CD4-positive, CD25-positive, alpha-beta regulatory T cell (primary cell): ENCODE measurements around the gene MEGF9. TPM values are rescaled to one million over a fixed set of nuclear protein-coding genes. Genes with fewer than 3 reads are reported as not detected.
"Not testable (repeated sequence)": the region's sequence is repeated elsewhere in the genome, so short reads cannot be mapped to it uniquely, and the experiment has no call there.

Experiments
- ATAC-seq, 2 donors: fragments of 150-1000 bp; cut with Tn5 transposase; one replicate each; pipeline ENCODE4 v1.10.0; 2021; ENCODE audit warnings: low read depth in 2 of 2, moderate number of reproducible peaks in 2 of 2, moderate library complexity in 1 of 2
- DNase-seq, 3 donors: peaks; one replicate each; pipeline versions ENCODE4 v3.0.0 to v3.0.0-alpha.2; 2012 to 2022; ENCODE audit warnings: mixed read lengths in 1 of 3
- H3K27ac ChIP-seq: one replicate; pipeline ENCODE4 v1.7.0; 2013; ENCODE audit warnings: mild to moderate bottlenecking, low read length; ENCODE audit not compliant: insufficient read depth, poor library complexity, severe bottlenecking
- H3K27me3 ChIP-seq: one replicate; pipeline ENCODE4 v1.7.0; 2013; ENCODE audit warnings: low read length; ENCODE audit not compliant: control insufficient read depth, insufficient read depth
- H3K36me3 ChIP-seq: one replicate; pipeline ENCODE4 v1.7.0; 2013; ENCODE audit warnings: mild to moderate bottlenecking, low read length, moderate library complexity; ENCODE audit not compliant: control insufficient read depth, insufficient read depth
- H3K4me1 ChIP-seq: 2 replicates; pipeline ENCODE4 v1.7.0; 2013; ENCODE audit warnings: mild to moderate bottlenecking, low read length; ENCODE audit not compliant: insufficient read depth, control insufficient read depth, poor library complexity, severe bottlenecking
- H3K4me3 ChIP-seq: one replicate; pipeline ENCODE4 v1.7.0; 2013; ENCODE audit warnings: low read depth, mild to moderate bottlenecking, low read length, moderate library complexity
- H3K9me3 ChIP-seq, 2 experiments: 1 replicate in 1 of 2; 2 replicates in 1 of 2; pipeline ENCODE4 v1.7.0; 2013; ENCODE audit warnings: low read length in 2 of 2, mild to moderate bottlenecking in 1 of 2, moderate library complexity in 1 of 2; ENCODE audit not compliant: control insufficient read depth in 2 of 2
- H3K27ac Mint-ChIP-seq, 3 donors: one replicate each; pipeline ENCODE4 v1.8.0; 2020 to 2022; ENCODE audit warnings: mild to moderate bottlenecking in 3 of 3, mixed read lengths in 3 of 3, moderate library complexity in 2 of 3
- H3K27me3 Mint-ChIP-seq: one replicate; pipeline ENCODE4 v1.8.0; 2022; ENCODE audit warnings: mild to moderate bottlenecking, mixed read lengths
- H3K36me3 Mint-ChIP-seq: one replicate; pipeline ENCODE4 v1.8.0; 2020; ENCODE audit warnings: mixed read lengths
- H3K4me1 Mint-ChIP-seq, 4 donors: one replicate each; pipeline ENCODE4 v1.8.0; 2020 to 2022; ENCODE audit warnings: mixed read lengths in 4 of 4, mild to moderate bottlenecking in 1 of 4
- H3K4me3 Mint-ChIP-seq, 4 donors: one replicate each; pipeline ENCODE4 v1.8.0; 2020 to 2022; ENCODE audit warnings: mild to moderate bottlenecking in 4 of 4, mixed read lengths in 4 of 4, moderate library complexity in 3 of 4
- H3K9me3 Mint-ChIP-seq, 7 donors: one replicate each; pipeline ENCODE4 v1.8.0; 2020 to 2022; ENCODE audit warnings: mixed read lengths in 7 of 7, mild to moderate bottlenecking in 3 of 7, moderate library complexity in 2 of 7
- polyA plus RNA-seq, 4 donors: library from polyadenylated mRNA; unstranded; fragments of 300-500 nt; fragmentation: Illumina TruSeq; gene quantifications; one replicate each; pipeline ENCODE4 v1.2.3, GENCODE V29; 2021
- total RNA-seq: library from RNA; stranded (reverse); gene quantifications from one replicate; pipeline ENCODE4 v1.2.3, GENCODE V29; 2022

The MEGF9 gene
- total and polyA plus RNA-seq, 5 donors from 2014 or later, result 4.6 to 17.8 (median 7.5) TPM

- no peak overlapping the region for H3K4me3 Mint-ChIP-seq
- Histone ChIP-seq H3K9me3 (no peaks in the 10 kb centered on the region), H3K27ac (no peak overlapping the region), H3K4me1 (no peaks in the 10 kb centered on the region), H3K36me3 (no peaks in the 10 kb centered on the region), H3K4me3 (no peak overlapping the region), H3K27me3 (no peaks in the 10 kb centered on the region)
- H3K9me3 Mint-ChIP-seq, result no peaks in the 10 kb centered on the region
- no peak for ATAC-seq
- peaks cover 0 to 16% (median 10%) of the 10 kb centered on the region in 4 donors for H3K4me1 Mint-ChIP-seq
- no peak for DNase-seq
- no peaks in the 10 kb centered on the region for H3K36me3 Mint-ChIP-seq
- no peak overlapping the region for H3K27ac Mint-ChIP-seq
- H3K27me3 Mint-ChIP-seq, result no peaks in the 10 kb centered on the region
These were observed 61.3 kb downstream of the MEGF9 start for GRCh38 chr9:120652934-120653333.

- Mint-ChIP-seq H3K4me1 (peaks cover 0 to 15% (median 9%) of the 10 kb centered on the region in 4 donors), H3K36me3 (peaks cover 5% of the 10 kb centered on the region), H3K27ac (no peak overlapping the region), H3K9me3 (no peaks in the 10 kb centered on the region), H3K4me3 (no peak overlapping the region), H3K27me3 (no peaks in the 10 kb centered on the region)
- Histone ChIP-seq H3K36me3 (no peaks in the 10 kb centered on the region), H3K27me3 (no peaks in the 10 kb centered on the region), H3K4me1 (no peaks in the 10 kb centered on the region), H3K9me3 (no peaks in the 10 kb centered on the region), H3K4me3 (no peak overlapping the region), H3K27ac (no peak overlapping the region)
- DNase-seq (no peak), ATAC-seq (no peak)
These were observed 63.9 kb downstream of the MEGF9 start for GRCh38 chr9:120650352-120650751.

DNA sequence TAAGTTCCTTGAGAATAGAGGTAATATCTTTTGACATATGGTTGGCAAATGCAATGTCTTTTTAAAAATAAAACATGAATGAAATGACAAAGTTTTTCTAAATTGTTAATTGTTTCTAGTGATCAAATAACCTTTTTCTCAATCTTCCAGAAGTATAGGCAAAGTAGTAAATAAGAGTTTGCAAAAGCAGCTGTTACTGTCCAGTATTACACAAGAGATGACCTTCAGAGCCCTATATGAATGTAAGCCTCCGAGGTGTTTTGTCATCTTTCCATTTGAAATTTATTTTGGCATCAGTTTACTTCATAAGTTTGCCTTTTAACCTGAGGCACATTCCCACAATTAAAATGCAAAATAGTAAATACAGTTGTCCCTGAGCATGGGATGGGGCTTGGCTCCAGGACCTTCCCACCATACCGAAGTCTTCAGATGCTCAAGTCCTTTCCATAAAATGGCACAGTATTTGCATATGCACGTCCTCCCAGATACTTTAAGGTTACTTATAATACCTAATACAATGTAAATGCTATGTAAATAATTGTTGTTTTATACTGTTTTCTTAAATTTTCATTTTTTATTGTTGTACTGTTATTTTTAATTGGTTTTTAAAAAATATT lies 65.6 kb downstream of the MEGF9 start:
- peaks cover 0 to 9% (median 3%) of the 10 kb centered on the region in 4 donors for H3K4me1 Mint-ChIP-seq

GRCh38 chr9:120646948-120647347 lies 67.3 kb downstream of the MEGF9 start:
- no peaks in the 10 kb centered on the region for H3K36me3 ChIP-seq
- no peaks in the 10 kb centered on the region for H3K27me3 Mint-ChIP-seq
- H3K4me1 ChIP-seq, result no peaks in the 10 kb centered on the region
- ATAC-seq, result no peak
- peaks cover 0 to 2% (median 0%) of the 10 kb centered on the region in 7 donors for H3K9me3 Mint-ChIP-seq
- no peaks in the 10 kb centered on the region for H3K9me3 ChIP-seq
- no peak overlapping the region for H3K4me3 Mint-ChIP-seq
- peaks cover 11% of the 10 kb centered on the region for H3K36me3 Mint-ChIP-seq
- H3K27ac ChIP-seq, result no peak overlapping the region
- DNase-seq, result no peak
- no peak overlapping the region for H3K4me3 ChIP-seq
- no peaks in the 10 kb centered on the region for H3K27me3 ChIP-seq
- no peak overlapping the region for H3K27ac Mint-ChIP-seq
- peaks cover 0 to 5% (median 3%) of the 10 kb centered on the region in 4 donors for H3K4me1 Mint-ChIP-seq

More for the DNA sequence above, 65.6 kb downstream of the MEGF9 start:
- Mint-ChIP-seq H3K27me3 (no peaks in the 10 kb centered on the region), H3K36me3 (peaks cover 9% of the 10 kb centered on the region), H3K4me3 (no peak overlapping the region), H3K27ac (no peak overlapping the region), H3K9me3 (no peaks in the 10 kb centered on the region)
- H3K27ac ChIP-seq, result no peak overlapping the region
- H3K27me3 ChIP-seq, result no peaks in the 10 kb centered on the region
- no peak for ATAC-seq
- no peaks in the 10 kb centered on the region for H3K9me3 ChIP-seq
- no peak for DNase-seq
- no peaks in the 10 kb centered on the region for H3K36me3 ChIP-seq
- no peak overlapping the region for H3K4me3 ChIP-seq
- H3K4me1 ChIP-seq, result no peaks in the 10 kb centered on the region

DNA sequence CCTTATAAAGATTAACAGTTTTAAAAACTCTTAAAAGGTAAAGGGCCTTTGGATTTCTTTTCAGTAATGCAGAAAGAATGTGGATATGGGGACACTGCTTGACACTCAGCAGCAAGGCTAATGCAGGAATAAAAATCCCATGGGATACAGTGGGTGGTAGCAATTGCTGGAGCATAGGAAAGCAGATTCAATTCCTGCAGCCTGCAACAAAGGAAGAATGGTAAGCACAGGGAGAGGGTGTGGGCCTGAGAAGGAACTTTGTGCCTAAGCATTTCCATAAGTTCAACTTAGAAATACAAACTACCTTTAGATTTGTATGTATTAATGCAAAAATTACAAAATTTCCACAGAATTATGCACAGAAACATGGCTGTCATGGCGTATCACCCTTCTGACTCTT lies 68.5 kb downstream of the MEGF9 start:
- ATAC-seq, result no peak
- no peaks in the 10 kb centered on the region for H3K4me1 ChIP-seq
- Mint-ChIP-seq H3K9me3 (peaks cover 0 to 8% (median 0%) of the 10 kb centered on the region in 7 donors), H3K4me3 (no peak overlapping the region), H3K27ac (no peak overlapping the region), H3K4me1 (peaks cover 0 to 7% (median 2%) of the 10 kb centered on the region in 4 donors), H3K27me3 (no peaks in the 10 kb centered on the region), H3K36me3 (peaks cover 18% of the 10 kb centered on the region)
- DNase-seq, result no peak
- H3K9me3 ChIP-seq, result no peaks in the 10 kb centered on the region
- no peaks in the 10 kb centered on the region for H3K27me3 ChIP-seq
- H3K36me3 ChIP-seq, result peaks cover 4% of the 10 kb centered on the region
- H3K27ac ChIP-seq, result no peak overlapping the region
- no peak overlapping the region for H3K4me3 ChIP-seq

- H3K4me3 Mint-ChIP-seq, result no peak overlapping the region
These were observed 71.2 kb downstream of the MEGF9 start for GRCh38 chr9:120643061-120643460.

DNA sequence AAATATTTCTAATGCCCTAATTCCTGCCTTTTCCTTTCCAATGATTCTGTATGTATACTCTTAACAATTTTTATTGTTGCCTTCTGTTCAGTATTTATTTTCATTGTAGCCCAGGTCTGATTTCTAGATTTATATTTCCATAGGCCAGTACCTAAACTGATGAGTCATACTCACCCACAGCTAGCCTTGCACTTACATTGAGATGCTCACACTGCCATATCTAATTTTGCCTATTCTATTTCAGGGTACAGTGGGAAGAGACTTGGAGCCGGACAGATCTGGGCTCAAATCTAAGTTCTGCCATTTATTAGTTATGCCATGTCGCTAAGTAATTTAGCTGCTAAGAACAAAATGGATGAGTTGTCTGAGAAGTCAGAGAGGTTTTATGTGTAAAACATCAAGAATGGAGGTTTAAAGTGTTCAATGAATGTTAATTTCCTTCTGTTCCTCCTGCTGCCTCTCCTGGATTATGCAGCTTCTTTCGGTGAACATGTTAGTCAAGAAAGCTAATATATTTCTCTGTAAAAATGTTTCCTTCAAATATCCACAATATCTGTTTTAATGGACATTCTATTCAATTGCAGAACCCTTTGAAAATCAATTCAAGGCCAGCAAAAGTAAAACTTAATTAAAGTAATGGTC lies 72.0 kb downstream of the MEGF9 start:
- ATAC-seq (no peak), DNase-seq (no peak)
- H3K27ac ChIP-seq, result no peak overlapping the region
- Mint-ChIP-seq H3K4me3 (no peak overlapping the region), H3K36me3 (peaks cover 18% of the 10 kb centered on the region), H3K9me3 (peaks cover 0 to 8% (median 0%) of the 10 kb centered on the region in 7 donors), H3K27ac (no peak overlapping the region), H3K4me1 (peaks cover 0 to 7% (median 0%) of the 10 kb centered on the region in 4 donors), H3K27me3 (no peaks in the 10 kb centered on the region)
- no peaks in the 10 kb centered on the region for H3K27me3 ChIP-seq
- H3K4me3 ChIP-seq, result no peak overlapping the region
- peaks cover 4% of the 10 kb centered on the region for H3K36me3 ChIP-seq
- H3K9me3 ChIP-seq, result no peaks in the 10 kb centered on the region
- no peaks in the 10 kb centered on the region for H3K4me1 ChIP-seq

More at GRCh38 chr9:120643061-120643460, 71.2 kb downstream of the MEGF9 start:
- no peaks in the 10 kb centered on the region for H3K27me3 Mint-ChIP-seq
- H3K9me3 Mint-ChIP-seq, result peaks cover 0 to 8% (median 0%) of the 10 kb centered on the region in 7 donors
- ATAC-seq, result no peak
- Histone ChIP-seq H3K27me3 (no peaks in the 10 kb centered on the region), H3K4me3 (no peak overlapping the region), H3K27ac (no peak overlapping the region), H3K36me3 (peaks cover 4% of the 10 kb centered on the region), H3K9me3 (no peaks in the 10 kb centered on the region), H3K4me1 (no peaks in the 10 kb centered on the region)
- no peak for DNase-seq
- peaks cover 18% of the 10 kb centered on the region for H3K36me3 Mint-ChIP-seq
- no peak overlapping the region for H3K27ac Mint-ChIP-seq
- H3K4me1 Mint-ChIP-seq, result peaks cover 0 to 7% (median 0%) of the 10 kb centered on the region in 4 donors

- not testable (repeated sequence) for DNase-seq, H3K36me3 ChIP-seq, H3K9me3 ChIP-seq, H3K27ac ChIP-seq, H3K4me1 ChIP-seq, H3K4me3 ChIP-seq, ATAC-seq, H3K27me3 Mint-ChIP-seq, H3K27ac Mint-ChIP-seq, H3K9me3 Mint-ChIP-seq, H3K4me1 Mint-ChIP-seq, H3K4me3 Mint-ChIP-seq, H3K27me3 ChIP-seq
- peaks cover 13% of the 10 kb centered on the region for H3K36me3 Mint-ChIP-seq
These were observed 73.4 kb downstream of the MEGF9 start for GRCh38 chr9:120640874-120641273.
